PC-3 (cell line): ENCODE results near the gene ORMDL1.

Experiments
- EZH2 ChIP-seq: fragments of 300-600 bp; sonication (generic); IDR thresholded peaks from one replicate; pipeline ENCODE4 v1.6.1; 2017; ENCODE audit warnings: antibody characterized with exemption, mild to moderate bottlenecking, low read length; ENCODE audit not compliant: unreplicated experiment
- TF ChIP-seq, protein P1 (sequence below): fragments of 300-600 bp; sonication (generic); conservative IDR thresholded peaks from 2 replicates; pipeline ENCODE4 v1.5.1; 2017; ENCODE audit warnings: antibody characterized with exemption, low read depth, mild to moderate bottlenecking, low read length

GRCh38 chr2:189819297-189819704, 35.2 kb upstream of the ORMDL1 start:
- TF ChIP-seq, protein P1, sequence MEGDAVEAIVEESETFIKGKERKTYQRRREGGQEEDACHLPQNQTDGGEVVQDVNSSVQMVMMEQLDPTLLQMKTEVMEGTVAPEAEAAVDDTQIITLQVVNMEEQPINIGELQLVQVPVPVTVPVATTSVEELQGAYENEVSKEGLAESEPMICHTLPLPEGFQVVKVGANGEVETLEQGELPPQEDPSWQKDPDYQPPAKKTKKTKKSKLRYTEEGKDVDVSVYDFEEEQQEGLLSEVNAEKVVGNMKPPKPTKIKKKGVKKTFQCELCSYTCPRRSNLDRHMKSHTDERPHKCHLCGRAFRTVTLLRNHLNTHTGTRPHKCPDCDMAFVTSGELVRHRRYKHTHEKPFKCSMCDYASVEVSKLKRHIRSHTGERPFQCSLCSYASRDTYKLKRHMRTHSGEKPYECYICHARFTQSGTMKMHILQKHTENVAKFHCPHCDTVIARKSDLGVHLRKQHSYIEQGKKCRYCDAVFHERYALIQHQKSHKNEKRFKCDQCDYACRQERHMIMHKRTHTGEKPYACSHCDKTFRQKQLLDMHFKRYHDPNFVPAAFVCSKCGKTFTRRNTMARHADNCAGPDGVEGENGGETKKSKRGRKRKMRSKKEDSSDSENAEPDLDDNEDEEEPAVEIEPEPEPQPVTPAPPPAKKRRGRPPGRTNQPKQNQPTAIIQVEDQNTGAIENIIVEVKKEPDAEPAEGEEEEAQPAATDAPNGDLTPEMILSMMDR: no peak
- TF ChIP-seq EZH2: no peak
